C4-2B (cell line): ENCODE measurements around the gene KDM2A.

Experiments
- ZFX ChIP-seq: fragments of 450-650 bp; IDR thresholded peaks from 2 replicates; pipeline ENCODE4 v1.6.1; 2017
- TF ChIP-seq, protein P1 (sequence below): fragments of 450-650 bp; conservative IDR thresholded peaks from 2 replicates; pipeline ENCODE4 v1.5.1; 2017; ENCODE audit warnings: mild to moderate bottlenecking

DNA sequence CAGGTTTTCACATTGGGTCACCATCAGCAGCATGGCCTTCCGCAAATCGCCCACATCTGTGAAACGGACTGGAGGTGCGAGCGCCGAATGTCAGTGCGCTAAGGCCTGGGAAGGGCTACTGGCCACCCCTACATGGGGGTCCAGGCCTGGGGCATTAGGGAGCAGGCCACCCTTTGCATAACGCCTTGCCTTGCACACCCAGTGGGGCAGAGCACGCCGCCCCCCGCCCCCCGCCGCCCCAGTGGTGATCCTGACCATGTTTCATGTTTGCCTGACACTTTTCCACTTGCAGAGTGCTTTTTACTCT lies 149.9 kb downstream of the KDM2A start:
- TF ChIP-seq, protein P1, sequence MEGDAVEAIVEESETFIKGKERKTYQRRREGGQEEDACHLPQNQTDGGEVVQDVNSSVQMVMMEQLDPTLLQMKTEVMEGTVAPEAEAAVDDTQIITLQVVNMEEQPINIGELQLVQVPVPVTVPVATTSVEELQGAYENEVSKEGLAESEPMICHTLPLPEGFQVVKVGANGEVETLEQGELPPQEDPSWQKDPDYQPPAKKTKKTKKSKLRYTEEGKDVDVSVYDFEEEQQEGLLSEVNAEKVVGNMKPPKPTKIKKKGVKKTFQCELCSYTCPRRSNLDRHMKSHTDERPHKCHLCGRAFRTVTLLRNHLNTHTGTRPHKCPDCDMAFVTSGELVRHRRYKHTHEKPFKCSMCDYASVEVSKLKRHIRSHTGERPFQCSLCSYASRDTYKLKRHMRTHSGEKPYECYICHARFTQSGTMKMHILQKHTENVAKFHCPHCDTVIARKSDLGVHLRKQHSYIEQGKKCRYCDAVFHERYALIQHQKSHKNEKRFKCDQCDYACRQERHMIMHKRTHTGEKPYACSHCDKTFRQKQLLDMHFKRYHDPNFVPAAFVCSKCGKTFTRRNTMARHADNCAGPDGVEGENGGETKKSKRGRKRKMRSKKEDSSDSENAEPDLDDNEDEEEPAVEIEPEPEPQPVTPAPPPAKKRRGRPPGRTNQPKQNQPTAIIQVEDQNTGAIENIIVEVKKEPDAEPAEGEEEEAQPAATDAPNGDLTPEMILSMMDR: no peak
- TF ChIP-seq ZFX: no peak
